KMS-11 (cell line): ENCODE measurements around the gene GALNT10.

ENCODE experiments used
- H2AFZ ChIP-seq: fragments of 200-600 bp; sonication (generic); 2 replicates; pipeline ENCODE4 v1.6.1; 2016; ENCODE audit warnings: antibody characterized with exemption, mixed run types, low read depth
- H3K27ac ChIP-seq: fragments of 200-600 bp; sonication (generic); 2 replicates; pipeline ENCODE4 v1.6.1; 2016; ENCODE audit warnings: mild to moderate bottlenecking, mixed run types
- H3K27me3 ChIP-seq: fragments of 200-600 bp; sonication (generic); 2 replicates; pipeline ENCODE4 v1.6.1; 2017; ENCODE audit warnings: mild to moderate bottlenecking, low read depth, mixed run types, moderate library complexity; ENCODE audit not compliant: insufficient read depth
- H3K36me3 ChIP-seq: fragments of 200-600 bp; sonication (generic); 2 replicates; pipeline ENCODE4 v1.6.1; 2017; ENCODE audit warnings: mild to moderate bottlenecking, mixed run types; ENCODE audit not compliant: insufficient read depth
- H3K4me1 ChIP-seq: fragments of 200-600 bp; sonication (generic); 2 replicates; pipeline ENCODE4 v1.6.1; 2016; ENCODE audit warnings: mild to moderate bottlenecking, low read depth, mixed run types; ENCODE audit not compliant: poor library complexity, severe bottlenecking
- H3K4me2 ChIP-seq: fragments of 200-600 bp; sonication (generic); 2 replicates; pipeline ENCODE4 v1.7.0; 2016; ENCODE audit warnings: mild to moderate bottlenecking, mixed run types
- H3K4me3 ChIP-seq: fragments of 200-600 bp; sonication (generic); IDR thresholded peaks from 2 replicates; pipeline ENCODE4 v1.6.1; 2017; ENCODE audit warnings: low read depth, low read length, mixed read lengths; ENCODE audit not compliant: insufficient read depth
- H3K79me2 ChIP-seq: fragments of 200-600 bp; sonication (generic); 2 replicates; pipeline ENCODE4 v1.6.1; 2016; ENCODE audit warnings: low read depth, mixed run types; ENCODE audit not compliant: insufficient read depth
- H3K9ac ChIP-seq: fragments of 200-600 bp; sonication (generic); 2 replicates; pipeline ENCODE4 v1.6.1; 2016; ENCODE audit warnings: mild to moderate bottlenecking, mixed run types
- H4K20me1 ChIP-seq: fragments of 200-600 bp; sonication (generic); 2 replicates; pipeline ENCODE4 v1.6.1; 2016; ENCODE audit warnings: mild to moderate bottlenecking, mixed run types; ENCODE audit not compliant: insufficient read depth
- CTCF ChIP-seq: fragments of 200-600 bp; sonication (generic); conservative IDR thresholded peaks from 2 replicates; pipeline ENCODE4 v1.6.1; 2017; ENCODE audit warnings: low read depth, mild to moderate bottlenecking, antibody characterized with exemption, low read length, moderate library complexity, mixed read lengths

Gene GALNT10

GRCh38 chr5:154447089-154447725 lies 256.7 kb downstream of the GALNT10 start:
- Histone ChIP-seq H3K4me1 (peaks cover 19% of the 10 kb centered on the region), H3K27ac (no peak overlapping the region), H4K20me1 (no peaks in the 10 kb centered on the region), H3K4me3 (no peak overlapping the region), H2AFZ (no peak overlapping the region), H3K79me2 (no peaks in the 10 kb centered on the region), H3K36me3 (no peaks in the 10 kb centered on the region), H3K4me2 (peak overlapping the region; percentile 84), H3K27me3 (no peaks in the 10 kb centered on the region), H3K9ac (no peak overlapping the region)
- TF ChIP-seq CTCF, result no peak

GRCh38 chr5:154449786-154450185 lies 259.3 kb downstream of the GALNT10 start:
- Histone ChIP-seq H3K4me3 (no peak overlapping the region), H4K20me1 (no peaks in the 10 kb centered on the region), H3K36me3 (no peaks in the 10 kb centered on the region), H3K4me2 (no peak overlapping the region), H3K27ac (no peak overlapping the region), H3K4me1 (peaks cover 14% of the 10 kb centered on the region), H3K27me3 (no peaks in the 10 kb centered on the region), H3K79me2 (no peaks in the 10 kb centered on the region), H3K9ac (no peak overlapping the region), H2AFZ (no peak overlapping the region)
- TF ChIP-seq CTCF, result no peak

- no peak overlapping the region for H3K27ac ChIP-seq
- no peak overlapping the region for H2AFZ ChIP-seq
- H3K27me3 ChIP-seq, result no peaks in the 10 kb centered on the region
- no peak for TF ChIP-seq CTCF
- H3K79me2 ChIP-seq, result no peaks in the 10 kb centered on the region
- no peaks in the 10 kb centered on the region for H4K20me1 ChIP-seq
- H3K4me2 ChIP-seq, result no peak overlapping the region
- peaks cover 14% of the 10 kb centered on the region for H3K4me1 ChIP-seq
- H3K9ac ChIP-seq, result no peak overlapping the region
- no peak overlapping the region for H3K4me3 ChIP-seq
- no peaks in the 10 kb centered on the region for H3K36me3 ChIP-seq
Observed at GRCh38 chr5:154451957-154452356, 261.4 kb downstream of the GALNT10 start.

- H3K79me2 ChIP-seq, result no peaks in the 10 kb centered on the region
- no peak overlapping the region for H3K27ac ChIP-seq
- H3K27me3 ChIP-seq, result no peaks in the 10 kb centered on the region
- H2AFZ ChIP-seq, result no peak overlapping the region
- H3K4me3 ChIP-seq, result no peak overlapping the region
- H3K36me3 ChIP-seq, result no peaks in the 10 kb centered on the region
- no peaks in the 10 kb centered on the region for H4K20me1 ChIP-seq
- H3K4me2 ChIP-seq, result no peak overlapping the region
- TF ChIP-seq CTCF, result no peak
- H3K4me1 ChIP-seq, result no peaks in the 10 kb centered on the region
- no peak overlapping the region for H3K9ac ChIP-seq
Observed at GRCh38 chr5:154455585-154455984, 265.1 kb downstream of the GALNT10 start.
